Measurements from ENCODE around the gene ST8SIA6. TPM values are rescaled to one million over a fixed set of nuclear protein-coding genes. Genes with fewer than 3 reads are reported as not detected.

ST8SIA6 gene
- total RNA-seq, 1 donor from 2014 or later = 0.27 TPM

DNA sequence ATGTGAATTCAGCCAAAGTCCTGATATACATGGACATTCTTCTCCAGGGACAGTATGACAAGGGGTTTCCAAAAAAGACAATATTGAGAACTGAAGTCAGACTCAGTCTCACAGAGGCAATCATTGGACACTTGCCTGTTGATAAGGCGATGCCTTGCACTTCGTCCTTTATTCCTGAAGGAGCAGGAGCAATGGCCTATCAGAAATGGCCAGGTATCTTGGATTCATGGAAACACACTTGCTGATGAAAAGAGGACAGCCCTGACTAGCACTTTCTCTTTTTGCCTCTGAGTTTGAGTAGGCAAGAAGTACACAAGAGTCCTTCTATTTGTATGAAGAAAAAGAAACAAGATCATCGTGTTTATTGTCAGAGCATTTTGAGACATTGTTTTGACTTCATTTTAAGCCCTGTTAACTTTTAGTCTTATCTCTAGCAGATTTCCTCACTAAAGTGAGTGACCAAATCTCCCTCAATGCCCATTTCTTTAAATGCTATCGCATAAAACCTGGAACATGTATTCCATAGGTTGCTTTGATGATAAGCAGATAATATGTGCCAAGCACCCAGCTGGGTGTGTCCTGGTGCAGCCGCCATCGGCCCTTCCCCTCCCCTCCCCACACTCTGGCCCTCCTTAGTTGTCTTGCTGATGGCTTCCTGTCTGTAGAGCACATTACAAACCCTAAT is 26.6 kb downstream of the ST8SIA6 start:
- intact Hi-C loops (cut with micrococcal nuclease) = loop anchor here (1.0 to 2.0 kb wide), 3 partner anchors 197 to 611 kb away; partner anchors contain the start of gene RSU1

DNA sequence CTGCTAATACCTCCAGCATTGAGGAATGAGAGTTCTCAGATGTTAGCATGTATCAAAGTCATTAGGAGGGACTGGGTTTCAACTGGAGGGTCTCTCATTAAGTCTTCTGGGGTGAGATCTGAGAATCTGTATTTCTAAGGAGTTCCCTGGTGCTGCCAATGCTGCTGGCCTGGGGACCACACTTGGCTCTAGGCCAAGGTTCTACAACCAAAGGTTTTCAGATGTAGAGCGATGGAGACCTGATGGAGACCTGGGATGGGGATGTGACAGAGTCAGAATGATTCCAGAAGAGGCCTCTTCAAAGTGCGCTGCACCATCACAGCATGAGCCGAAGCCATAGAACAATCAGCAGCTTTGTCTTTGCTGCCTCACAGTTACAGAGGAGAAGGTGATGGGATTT is 27.2 kb downstream of the ST8SIA6 start:
- intact Hi-C loops (cut with micrococcal nuclease) = no loop called here

DNA sequence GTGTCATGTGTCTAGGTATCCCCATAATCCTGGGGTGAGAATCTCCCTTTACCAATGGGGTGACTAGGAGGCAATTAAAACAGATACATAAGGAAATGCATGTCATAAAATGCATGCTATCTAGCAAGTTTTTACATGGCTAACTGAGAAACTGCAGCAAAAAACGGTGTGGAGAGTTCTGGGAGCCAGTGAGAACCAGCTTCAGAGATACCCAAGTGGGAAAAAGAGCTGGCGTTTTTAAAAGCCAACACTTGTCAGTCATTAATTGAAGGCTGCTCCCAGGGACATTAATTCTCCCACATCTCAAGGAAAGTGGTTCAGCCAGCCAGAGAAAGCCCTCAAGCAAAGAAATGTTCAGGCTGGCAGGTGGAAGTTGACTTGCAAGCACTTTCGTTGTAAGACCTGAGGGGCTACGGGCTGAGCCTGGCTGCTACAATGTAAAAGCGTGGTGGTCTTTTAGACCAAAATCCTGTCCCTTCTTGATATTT is 28.1 kb downstream of the ST8SIA6 start:
- intact Hi-C loops (cut with micrococcal nuclease) = no loop called here

DNA sequence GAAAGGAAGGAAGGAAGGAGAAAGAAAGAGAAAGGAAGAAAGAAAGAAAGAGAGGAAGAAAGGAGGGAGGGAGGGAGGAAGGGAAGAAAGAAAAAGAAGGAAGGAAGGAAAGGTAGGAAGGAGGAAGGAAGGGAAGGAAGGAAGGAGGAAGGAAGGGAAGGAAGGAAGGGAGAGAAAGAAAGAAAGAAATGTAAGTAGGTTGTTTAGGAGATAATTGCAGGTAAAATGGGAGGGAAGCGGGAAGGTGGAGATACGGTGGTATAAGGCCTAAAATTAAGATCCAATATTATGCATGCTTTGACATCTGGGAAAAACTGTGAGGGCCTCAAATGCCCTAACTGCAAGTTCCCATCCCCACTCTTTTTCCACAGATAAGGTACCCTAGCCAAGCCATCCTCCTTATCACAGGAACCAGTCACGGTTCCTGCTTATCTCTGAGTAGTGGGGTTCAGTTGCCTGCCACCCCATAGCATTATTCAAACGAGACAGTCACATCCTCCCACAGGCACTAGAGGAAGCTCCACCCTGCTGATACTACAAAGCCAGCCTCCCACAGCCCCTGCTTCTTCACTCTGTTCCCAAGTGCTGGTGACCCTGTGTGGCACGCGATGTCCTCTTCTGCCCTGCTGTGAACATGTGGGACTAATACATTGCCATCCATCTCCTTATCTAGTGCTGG is 28.7 kb downstream of the ST8SIA6 start:
- intact Hi-C loops (cut with micrococcal nuclease) = no loop called here

DNA sequence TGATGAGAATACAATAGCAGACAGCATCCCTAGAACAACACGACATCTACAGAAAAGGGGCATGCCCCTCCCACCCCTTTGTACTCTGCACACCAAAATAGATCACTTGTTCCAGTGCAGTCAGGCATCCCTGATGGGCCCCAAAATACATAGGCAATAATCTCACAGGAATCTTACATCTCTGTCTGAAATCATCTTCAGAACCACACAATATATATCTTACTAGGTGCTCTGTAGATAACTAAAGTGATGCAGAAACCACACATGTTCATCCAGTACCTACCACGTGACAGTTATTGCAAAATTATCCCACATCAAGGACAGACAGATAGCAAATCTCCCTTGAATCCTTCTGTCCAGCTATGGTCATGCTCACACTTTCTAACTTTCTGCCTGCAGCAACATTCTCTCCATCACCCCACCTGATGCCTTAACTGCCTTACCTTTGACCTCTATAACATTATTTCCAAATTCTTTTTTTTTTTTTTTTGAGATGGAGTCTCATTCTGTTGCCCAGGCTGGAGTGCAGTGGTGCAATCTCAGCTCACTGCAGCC is 30.7 kb downstream of the ST8SIA6 start:
- intact Hi-C loops (cut with micrococcal nuclease) = no loop called here

DNA sequence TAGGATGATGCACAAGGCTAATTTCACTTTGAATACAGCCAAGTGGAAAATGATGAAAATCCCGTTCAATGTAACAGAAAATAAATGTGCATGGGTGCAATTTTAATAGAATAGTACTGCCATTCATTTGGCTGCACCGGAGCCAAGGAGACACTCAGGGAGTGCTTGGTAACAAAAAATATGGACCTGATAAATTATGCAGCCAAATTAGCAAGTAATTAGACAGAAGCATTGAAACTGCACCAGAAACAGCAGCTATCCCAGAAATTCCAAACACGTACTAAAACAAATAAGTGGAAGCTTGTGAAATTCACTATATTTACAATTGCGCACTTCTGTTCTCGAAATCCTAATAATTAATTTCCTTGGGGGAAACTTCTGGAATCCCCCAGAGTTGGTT is 31.5 kb downstream of the ST8SIA6 start:
- intact Hi-C loops (cut with micrococcal nuclease) = no loop called here

DNA sequence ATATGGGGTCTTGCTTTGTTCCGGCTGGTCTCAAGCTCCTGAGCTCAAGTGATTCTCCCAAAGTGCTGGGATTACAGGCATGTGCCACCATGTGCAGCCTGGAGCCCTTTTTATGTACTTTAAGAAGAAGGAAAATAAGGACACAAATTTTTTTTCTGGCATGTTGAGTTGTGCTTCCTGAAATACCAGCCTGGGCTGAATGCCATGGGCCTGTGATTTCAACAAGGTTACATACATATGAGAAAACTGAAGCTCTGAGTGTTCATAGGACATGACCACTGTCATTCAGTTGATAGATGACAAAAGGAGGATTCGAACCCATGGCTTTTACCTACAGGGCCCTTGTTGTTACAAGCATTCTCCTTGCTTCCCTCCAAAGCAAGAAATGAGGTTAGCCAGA is 36.1 kb downstream of the ST8SIA6 start:
- intact Hi-C loops (cut with micrococcal nuclease) = no loop called here

DNA sequence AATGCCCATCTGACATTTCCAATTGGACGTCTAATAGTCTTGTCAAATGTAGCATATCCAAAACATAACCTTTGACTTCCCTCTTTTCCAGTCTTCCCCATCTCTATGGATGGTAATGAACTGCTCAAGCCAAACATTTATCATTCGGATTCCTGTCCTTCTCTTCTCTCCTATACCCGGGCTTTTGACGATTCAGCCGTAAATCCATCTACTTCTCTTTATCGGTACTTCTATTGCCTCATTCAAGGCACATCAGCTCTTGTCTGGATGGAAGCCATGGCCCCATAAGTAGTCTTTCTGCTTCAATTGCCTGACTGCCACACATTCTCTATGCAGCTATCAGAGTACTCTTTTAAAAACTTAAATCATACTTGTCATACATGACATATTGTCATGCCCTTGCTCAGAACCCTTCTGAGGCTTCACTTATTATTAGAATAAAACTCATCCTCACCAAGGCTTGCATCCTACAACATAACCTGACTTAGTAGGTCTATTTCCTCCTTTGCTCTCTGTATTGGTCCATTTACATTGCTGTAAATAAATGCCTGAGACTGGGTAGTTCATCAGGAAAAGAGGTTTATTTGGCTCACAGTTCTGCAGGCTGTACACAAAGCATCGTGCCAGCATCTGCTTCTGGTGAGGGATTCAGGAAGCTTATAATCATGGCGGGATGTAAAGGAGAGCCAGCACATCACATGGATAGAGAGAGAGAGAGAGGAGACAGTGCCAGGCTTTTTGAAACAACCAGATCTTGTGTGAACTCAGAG is 37.8 kb downstream of the ST8SIA6 start:
- intact Hi-C loops (cut with micrococcal nuclease) = no loop called here

DNA sequence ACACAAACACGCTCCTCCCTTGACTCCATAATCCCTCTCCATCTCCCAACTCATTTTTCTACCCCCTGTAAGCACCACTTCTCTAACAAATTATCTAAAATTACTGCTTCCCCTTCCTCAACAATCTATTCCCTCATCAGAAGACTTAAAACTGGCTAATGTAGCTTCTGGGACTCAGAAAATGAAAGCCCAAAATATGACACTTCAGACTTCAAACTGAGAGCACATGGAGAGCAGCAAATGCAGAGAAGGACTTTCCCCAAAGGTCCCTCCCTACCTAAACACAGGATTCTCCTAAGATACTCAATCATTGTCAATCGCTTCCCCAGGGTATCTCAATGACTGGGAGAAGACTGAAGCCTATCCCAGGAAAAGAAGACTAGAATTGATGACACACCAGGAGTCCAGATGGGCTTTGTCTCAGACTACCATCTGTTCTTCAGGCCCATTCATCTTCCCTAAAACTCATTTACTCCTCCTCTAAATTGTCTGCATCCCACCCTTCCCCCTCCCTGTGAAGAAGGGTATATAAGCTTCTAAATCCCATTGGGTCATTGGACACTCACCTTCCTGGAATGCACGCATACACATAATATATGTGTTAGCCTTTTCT is 39.2 kb downstream of the ST8SIA6 start:
- intact Hi-C loops (cut with micrococcal nuclease) = no loop called here

DNA sequence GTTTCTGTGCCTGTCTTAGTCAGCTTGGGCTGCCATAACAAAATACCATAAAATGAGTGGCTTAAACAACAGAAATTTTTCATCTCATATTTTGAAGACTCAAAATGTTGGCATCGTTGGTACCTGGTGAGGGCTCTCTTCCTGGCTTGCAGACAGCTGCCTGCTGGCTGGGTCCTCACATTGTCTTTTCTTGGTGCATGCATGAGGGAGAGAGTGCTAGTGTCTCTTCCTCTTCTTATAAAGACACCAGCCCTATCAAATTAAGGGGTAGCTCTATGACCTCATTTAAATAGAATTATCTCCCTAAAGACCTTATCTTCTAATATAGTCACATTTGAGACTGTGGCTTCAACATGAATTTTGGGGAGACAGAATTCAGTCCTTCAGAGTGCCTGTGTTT is 39.9 kb downstream of the ST8SIA6 start:
- intact Hi-C loops (cut with micrococcal nuclease) = no loop called here

DNA sequence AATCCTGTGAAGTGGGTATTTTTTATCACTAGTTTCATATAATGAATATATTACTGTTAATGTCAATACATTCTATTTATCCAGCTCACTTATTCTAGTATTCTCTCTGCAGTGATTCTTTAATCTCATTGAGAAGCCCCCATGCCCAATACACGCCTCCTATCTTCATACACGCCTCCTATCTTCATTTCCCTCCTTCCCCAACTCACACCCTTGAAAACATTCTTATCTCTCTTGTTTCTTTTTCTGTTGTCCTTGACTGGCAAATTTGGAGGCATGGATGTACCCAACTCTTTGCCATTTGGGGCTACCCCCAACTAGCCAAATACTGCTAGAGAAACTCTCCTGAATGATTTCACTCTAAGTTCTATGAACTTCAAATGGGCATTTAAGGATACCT is 40.5 kb downstream of the ST8SIA6 start:
- intact Hi-C loops (cut with micrococcal nuclease) = no loop called here

DNA sequence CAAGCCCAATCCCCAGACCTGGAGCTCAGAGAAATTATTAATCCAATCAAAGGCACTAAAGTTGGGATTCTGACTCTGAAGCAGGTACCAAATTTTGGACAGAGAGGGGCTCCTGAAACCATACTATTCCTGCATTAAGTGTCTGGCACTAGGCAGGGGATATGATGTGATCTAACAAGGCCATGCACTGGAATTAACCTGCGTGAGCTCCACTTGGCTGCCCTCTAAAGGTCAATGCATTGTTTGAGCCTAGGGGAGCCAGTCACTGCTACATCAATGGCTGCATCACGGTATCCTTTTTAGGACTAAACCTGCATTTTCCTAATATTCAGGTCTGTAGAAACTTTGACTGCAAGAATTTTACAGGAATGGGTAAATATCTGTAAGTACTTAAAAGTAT is 42.1 kb downstream of the ST8SIA6 start:
- intact Hi-C loops (cut with micrococcal nuclease) = no loop called here

DNA sequence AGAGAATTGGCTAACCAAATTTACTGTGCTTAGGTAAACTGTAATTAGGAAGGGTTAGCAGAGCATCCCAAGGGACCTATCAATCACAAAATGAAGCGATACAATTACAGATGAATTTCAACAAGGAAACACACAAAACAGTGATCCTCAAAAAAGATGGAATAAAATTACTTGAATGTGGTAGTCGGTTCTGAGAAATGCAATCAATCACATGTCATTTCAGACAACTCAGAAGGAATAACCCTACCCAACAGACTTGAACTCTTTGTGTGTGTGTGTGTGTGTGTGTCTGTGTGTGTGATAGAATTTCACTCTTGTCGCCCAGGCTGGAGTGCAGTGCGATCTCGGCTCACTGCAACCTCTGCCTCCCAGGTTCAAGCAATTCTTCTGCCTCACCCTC is 43.5 kb downstream of the ST8SIA6 start:
- intact Hi-C loops (cut with micrococcal nuclease) = no loop called here

DNA sequence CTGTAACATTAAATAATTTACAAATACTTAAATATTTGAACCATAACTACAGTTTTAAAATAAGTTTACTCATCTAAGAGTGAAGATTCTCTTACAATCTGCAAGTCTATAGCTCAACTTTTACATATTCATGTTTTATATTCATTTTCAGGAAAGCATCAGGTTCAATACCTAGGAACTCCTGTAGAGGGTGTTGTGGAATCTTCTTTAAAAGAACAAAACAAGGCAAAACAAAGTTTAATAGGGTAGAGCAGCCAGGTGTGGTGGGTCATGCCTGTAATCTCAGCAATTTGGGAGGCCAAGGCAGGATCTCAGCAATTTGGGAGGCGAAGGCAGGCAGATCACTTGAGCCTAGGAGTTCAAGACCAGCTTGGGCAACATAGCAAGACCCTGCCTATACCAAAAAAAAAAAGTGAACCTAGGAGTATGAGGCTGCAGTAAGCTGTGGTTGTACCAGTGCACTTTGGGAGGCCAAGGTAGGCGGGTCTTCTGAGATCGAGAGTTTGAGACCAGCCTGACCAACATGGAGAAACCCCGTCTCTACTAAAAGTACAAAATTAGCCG is 45.1 kb downstream of the ST8SIA6 start:
- intact Hi-C loops (cut with micrococcal nuclease) = loop anchor here (1.0 to 10.0 kb wide), 3 partner anchors 21 to 198 kb away; partner anchors contain the start of gene ST8SIA6

DNA sequence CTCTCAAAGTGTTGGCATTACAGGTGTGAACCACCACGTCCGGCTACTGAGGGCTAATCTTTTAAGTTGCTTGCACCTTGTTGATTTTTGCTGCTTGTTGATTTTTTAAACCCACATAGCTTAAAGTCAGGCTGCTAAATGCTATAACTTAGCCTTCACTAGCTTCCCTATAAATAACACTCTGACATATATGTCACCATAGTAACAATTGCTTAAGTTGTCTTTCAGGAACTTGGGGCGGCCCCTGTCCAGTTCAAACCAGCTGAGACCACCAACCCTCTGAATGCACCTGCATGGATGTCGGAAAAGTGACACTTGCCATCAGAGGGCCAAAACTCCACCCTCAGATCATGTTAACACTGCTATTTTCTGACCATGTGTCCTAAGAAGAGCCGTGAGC is 47.3 kb downstream of the ST8SIA6 start:
- intact Hi-C loops (cut with micrococcal nuclease) = loop anchor here (5.0 to 10.0 kb wide), 2 partner anchors 48 to 200 kb away; partner anchors contain the start of gene ST8SIA6

DNA sequence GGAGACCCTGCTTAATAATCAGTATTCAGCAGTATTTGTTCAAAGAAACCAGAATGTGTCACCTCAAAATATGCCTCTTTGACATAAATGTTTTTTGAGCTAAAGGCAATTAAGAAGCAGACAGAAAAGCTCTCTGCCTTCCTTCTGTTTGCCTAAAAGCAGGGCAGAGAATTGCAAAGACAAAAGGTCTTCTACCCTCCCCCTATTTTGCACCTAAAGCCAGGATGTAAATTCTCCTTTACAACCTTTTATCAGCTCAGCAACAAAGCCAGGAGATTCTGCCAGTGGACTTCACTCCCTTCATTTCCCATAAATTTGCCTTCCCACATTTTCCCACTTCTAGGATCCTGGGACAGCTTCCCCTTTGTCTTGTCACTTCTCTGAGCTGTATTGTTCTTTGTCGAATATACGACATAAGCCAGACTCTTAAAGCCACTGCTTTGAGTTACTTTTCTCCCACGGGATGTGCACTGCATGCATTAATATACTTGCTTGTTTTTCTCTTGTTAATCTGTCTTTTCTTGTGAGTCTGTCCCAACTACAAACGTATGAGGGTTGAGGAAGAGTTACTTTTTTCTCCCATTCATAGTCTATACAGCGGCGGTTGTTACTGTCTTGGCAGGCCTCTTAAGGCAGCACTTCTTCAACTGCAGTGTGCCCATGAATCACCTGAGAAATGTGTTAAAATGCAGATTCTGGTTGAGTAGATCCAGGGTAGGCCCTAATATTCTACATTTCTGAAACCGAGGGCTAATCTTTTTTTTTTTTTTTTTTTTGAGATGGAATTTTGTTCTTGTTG is 48.2 kb downstream of the ST8SIA6 start:
- intact Hi-C loops (cut with micrococcal nuclease) = loop anchor here (5.0 to 10.0 kb wide), 2 partner anchors 49 to 201 kb away; partner anchors contain the start of gene ST8SIA6

DNA sequence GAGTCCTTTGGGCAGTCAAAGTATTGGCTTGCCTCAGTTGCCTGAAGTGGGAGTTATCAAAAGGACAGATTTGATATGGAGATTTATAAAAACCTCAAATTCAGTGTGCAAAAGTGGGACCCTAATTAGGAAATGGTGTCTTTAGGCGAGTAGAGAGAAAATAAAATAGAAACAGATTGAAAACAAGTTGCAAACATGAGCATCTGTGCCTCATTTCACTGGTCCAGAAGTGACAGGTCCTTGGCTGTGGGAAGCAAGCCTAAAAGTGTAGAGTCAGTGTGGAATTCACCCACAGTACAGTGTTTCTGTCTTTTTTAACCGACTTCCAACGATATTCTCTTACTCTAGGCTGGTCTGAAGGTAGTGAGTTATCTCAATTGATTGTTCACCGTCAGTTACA is 51.2 kb downstream of the ST8SIA6 start:
- intact Hi-C loops (cut with micrococcal nuclease) = loop anchor here (10.0 kb wide), 1 partner anchor 52 kb away; the partner anchor contains the start of gene ST8SIA6

DNA sequence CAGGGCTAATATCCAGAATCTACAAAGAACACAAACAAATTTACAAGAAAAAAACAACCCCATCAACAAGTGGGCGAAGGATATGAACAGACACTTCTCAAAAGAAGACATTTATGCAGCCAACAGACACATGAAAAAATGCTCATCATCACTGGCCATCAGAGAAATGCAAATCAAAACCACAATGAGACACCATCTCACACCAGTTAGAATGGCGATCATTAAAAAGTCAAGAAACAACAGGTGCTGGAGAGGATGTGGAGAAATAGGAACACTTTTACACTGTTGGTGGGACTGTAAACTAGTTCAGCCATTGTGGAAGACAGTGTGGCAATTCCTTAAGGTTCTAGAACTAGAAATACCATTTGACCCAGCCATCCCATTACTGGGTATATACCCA is 52.4 kb downstream of the ST8SIA6 start:
- intact Hi-C loops (cut with micrococcal nuclease) = loop anchor here (10.0 kb wide), 1 partner anchor 53 kb away; the partner anchor contains the start of gene ST8SIA6

DNA sequence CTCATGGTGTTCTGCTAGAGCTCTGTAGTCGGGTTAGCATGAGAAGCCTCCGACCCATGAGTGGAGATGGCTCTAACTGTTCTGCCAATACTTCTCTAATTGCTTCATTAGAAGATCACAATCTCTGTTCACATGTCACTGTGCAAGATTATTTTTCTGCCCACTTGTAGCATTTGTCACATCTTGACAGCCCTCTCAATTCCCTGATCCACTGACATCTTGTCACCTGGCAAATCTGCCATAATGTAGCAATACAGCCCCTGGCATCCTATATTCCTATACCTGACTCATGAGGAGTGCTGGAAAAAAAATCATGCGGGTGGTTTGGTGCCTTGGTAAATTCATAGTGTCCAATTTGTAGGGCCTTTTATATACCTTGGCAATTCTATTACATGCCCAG is 58.4 kb downstream of the ST8SIA6 start:
- intact Hi-C loops (cut with micrococcal nuclease) = no loop called here

DNA sequence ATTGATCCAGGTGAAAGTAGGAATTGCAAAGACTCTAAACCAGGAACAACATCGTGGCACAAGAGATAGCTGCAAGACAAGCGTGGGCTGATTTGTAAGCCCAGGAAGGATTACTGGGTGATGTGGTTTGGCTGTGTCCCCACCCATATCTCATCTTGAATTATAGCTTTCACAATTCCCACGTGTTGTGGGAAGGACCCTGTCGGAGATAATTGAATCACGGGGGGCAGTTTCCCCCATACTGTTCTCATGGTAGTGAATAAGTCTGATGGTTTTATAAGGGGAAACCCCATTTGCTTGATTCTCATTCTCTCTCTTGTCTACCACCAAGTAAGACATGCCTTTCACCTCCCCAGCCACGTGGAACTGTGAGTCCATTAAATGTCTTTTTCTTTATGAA is 59.5 kb downstream of the ST8SIA6 start:
- intact Hi-C loops (cut with micrococcal nuclease) = no loop called here

All from T-helper 2 cell treated with Interferon-gamma antibody and Interleukin-4, amounts not matched to agents 100 ng/mL and 5 ng/mL, for 36 hours (primary cell).